Upper lobe of left lung (tissue), 6 donors: ENCODE data around the gene TMCC3. TPM values are rescaled to one million over a fixed set of nuclear protein-coding genes. Genes with fewer than 3 reads are reported as not detected.

Experiments used
- ATAC-seq, 2 donors: fragments of 200-7000 bp; cut with Tn5 transposase; one replicate each; pipeline ENCODE4 v1.9.1; 2022; ENCODE audit warnings: mild to moderate bottlenecking in 2 of 2, moderate library complexity in 2 of 2; ENCODE audit not compliant: low FRiP score in 2 of 2
- DNase-seq, 2 donors: peaks; one replicate each; pipeline ENCODE4 v3.0.0-alpha.2; 2019 to 2020
- H3K27ac ChIP-seq, 4 donors: fragments of 200-600 bp; sonication (generic); one replicate each; pipeline ENCODE4 v1.5.1; 2016 to 2019
- H3K27me3 ChIP-seq, 4 donors: fragments of 200-600 bp; sonication (generic); one replicate each; pipeline ENCODE4 v1.5.1; 2017 to 2019
- H3K36me3 ChIP-seq, 4 donors: fragments of 200-600 bp; sonication (generic); one replicate each; pipeline ENCODE4 v1.5.1; 2016 to 2019
- H3K4me1 ChIP-seq, 4 donors: fragments of 200-600 bp; sonication (generic); one replicate each; pipeline ENCODE4 v1.5.1; 2018 to 2019
- H3K4me3 ChIP-seq, 4 donors: fragments of 200-600 bp; sonication (generic); one replicate each; pipeline ENCODE4 v1.5.1; 2017 to 2019; ENCODE audit warnings: mild to moderate bottlenecking in 2 of 4, moderate library complexity in 1 of 4
- H3K9me3 ChIP-seq, 4 donors: fragments of 200-600 bp; sonication (generic); one replicate each; pipeline ENCODE4 v1.5.1; 2018 to 2019
- CTCF ChIP-seq, 6 experiments: fragments of 450-650 bp in 4 of 6; fragments of 200-600 bp in 2 of 6; sonication (generic) in 2 of 6; IDR thresholded peaks; one replicate each; pipeline ENCODE4 v1.5.1; 2016 to 2019; ENCODE audit warnings: antibody characterized with exemption in 6 of 6
- EP300 ChIP-seq, 4 donors: sonication (generic); formaldehyde crosslinking; IDR thresholded peaks; one replicate each; pipeline ENCODE4 v1.5.1; 2017; ENCODE audit warnings: antibody characterized with exemption in 4 of 4, control low read depth in 2 of 4
- POLR2A ChIP-seq, 4 donors: fragments of 450-650 bp; IDR thresholded peaks; one replicate each; pipeline ENCODE4 v1.5.1; 2016 to 2017; ENCODE audit warnings: antibody characterized with exemption in 4 of 4, mild to moderate bottlenecking in 2 of 4
- POLR2AphosphoS5 ChIP-seq, 2 donors: sonication (generic); formaldehyde crosslinking; IDR thresholded peaks; one replicate each; pipeline ENCODE4 v1.5.1; 2017; ENCODE audit warnings: antibody characterized with exemption in 2 of 2
- WGBS, 2 donors: methylation state at CpG; one replicate each; pipeline ENCODE4 v1.1.5; 2017 to 2018; 5-methylcytosine and 5-hydroxymethylcytosine counted together
- total RNA-seq, 6 donors: library from RNA; depleted of rRNA in 4 of 6; stranded (reverse); fragments of >200 nt in 4 of 6; gene quantifications; one replicate each; pipeline versions ENCODE4 v1.1.0 to v1.2.1, GENCODE V29; 2016 to 2021
- donor health status: DM: no; HTN: no; CAD: no; lungs with moderate emphysema.
- donor health status: DM: no; HTN: yes; CAD: no; lungs with severe emphysema.

TMCC3 gene
- total RNA-seq, 6 donors from 2014 or later: 5.4 to 17.4 (median 12.7) TPM

- TF ChIP-seq POLR2AphosphoS5 (IDR thresholded peaks at IDR 0.05) (peak; percentile 63 to 74), POLR2A (IDR thresholded peaks at IDR 0.05) (peak in 1 of 4 donors; percentile 54), CTCF (IDR thresholded peaks at IDR 0.05) (no peak), EP300 (IDR thresholded peaks at IDR 0.05) (peak in 1 of 4 donors; percentile 72)
Observed at GRCh38 chr12:94676031-94676641, 25.8 kb upstream of the TMCC3 start.

GRCh38 chr12:94674835-94675234, 24.5 kb upstream of the TMCC3 start:
- peak overlapping the region in 3 of 4 donors; percentile 37 to 87 (median 85) for H3K27ac ChIP-seq
- WGBS, 2 donors: 38 to 40% methylated on average over 6 of the region's 6 CpGs
- H3K9me3 ChIP-seq: no peaks in the 10 kb centered on the region
- ATAC-seq (peak; percentile 52 to 88), DNase-seq (peak in 1 of 2 donors; percentile 71)
- no peaks in the 10 kb centered on the region for H3K36me3 ChIP-seq
- H3K4me1 ChIP-seq: peaks cover 10 to 42% (median 31%) of the 10 kb centered on the region in 4 donors
- TF ChIP-seq CTCF (IDR thresholded peaks at IDR 0.05) (no peak), POLR2A (IDR thresholded peaks at IDR 0.05) (no peak), POLR2AphosphoS5 (IDR thresholded peaks at IDR 0.05) (no peak), EP300 (IDR thresholded peaks at IDR 0.05) (no peak)
- H3K4me3 ChIP-seq: no peak overlapping the region
- H3K27me3 ChIP-seq: no peaks in the 10 kb centered on the region

More at GRCh38 chr12:94676031-94676641, 25.8 kb upstream of the TMCC3 start:
- Histone ChIP-seq H3K27me3 (no peaks in the 10 kb centered on the region), H3K4me1 (peaks cover 10 to 42% (median 31%) of the 10 kb centered on the region in 4 donors), H3K36me3 (no peaks in the 10 kb centered on the region), H3K4me3 (no peak overlapping the region), H3K9me3 (no peaks in the 10 kb centered on the region), H3K27ac (peak overlapping the region; percentile 80 to 87 (median 82))
- 35 to 45% methylated on average over 9 of the region's 9 CpGs for WGBS, 2 donors
- DNase-seq (peak in 1 of 2 donors; percentile 71), ATAC-seq (peak; percentile 84 to 86)

GRCh38 chr12:94674051-94674451, 23.7 kb upstream of the TMCC3 start:
- H3K36me3 ChIP-seq: no peaks in the 10 kb centered on the region
- no peaks in the 10 kb centered on the region for H3K27me3 ChIP-seq
- TF ChIP-seq POLR2A (IDR thresholded peaks at IDR 0.05) (no peak), CTCF (IDR thresholded peaks at IDR 0.05) (no peak), POLR2AphosphoS5 (IDR thresholded peaks at IDR 0.05) (no peak), EP300 (IDR thresholded peaks at IDR 0.05) (no peak)
- 14 to 33% methylated on average over 2 of the region's 2 CpGs for WGBS, 2 donors
- ATAC-seq (no peak), DNase-seq (no peak)
- H3K4me1 ChIP-seq: peaks cover 10 to 42% (median 31%) of the 10 kb centered on the region in 4 donors
- peak overlapping the region in 1 of 4 donors; percentile 37 for H3K27ac ChIP-seq
- no peaks in the 10 kb centered on the region for H3K9me3 ChIP-seq
- H3K4me3 ChIP-seq: no peak overlapping the region

DNA sequence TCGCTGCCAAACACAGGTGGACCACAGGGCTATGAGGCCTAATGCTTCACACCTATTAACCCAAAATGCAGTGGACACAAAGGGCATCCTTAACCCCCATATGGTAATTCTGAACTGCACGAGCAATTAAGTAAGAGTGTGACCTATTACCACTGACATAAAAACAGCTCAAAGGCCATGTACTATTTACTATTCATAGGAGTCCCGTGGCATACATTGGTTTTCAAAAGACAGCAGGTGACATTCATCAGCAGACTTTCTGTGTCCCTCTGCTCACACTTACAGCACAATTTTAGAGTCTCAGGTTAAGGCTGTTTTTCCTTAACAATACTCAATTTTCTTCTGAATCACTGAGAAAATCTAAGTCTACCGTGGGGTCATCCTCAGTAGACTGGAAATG, 23.1 kb upstream of the TMCC3 start:
- no peaks in the 10 kb centered on the region for H3K27me3 ChIP-seq
- no peaks in the 10 kb centered on the region for H3K9me3 ChIP-seq
- WGBS, 2 donors: 68 to 79% methylated on average over 4 of the region's 4 CpGs
- H3K4me1 ChIP-seq: peaks cover 10 to 42% (median 31%) of the 10 kb centered on the region in 4 donors
- no peak for ATAC-seq
- H3K4me3 ChIP-seq: no peak overlapping the region
- H3K27ac ChIP-seq: no peak overlapping the region
- no peak for DNase-seq
- no peaks in the 10 kb centered on the region for H3K36me3 ChIP-seq
- TF ChIP-seq EP300 (IDR thresholded peaks at IDR 0.05): no peak
- TF ChIP-seq POLR2A (IDR thresholded peaks at IDR 0.05): no peak
- no peak for TF ChIP-seq CTCF (IDR thresholded peaks at IDR 0.05)
- TF ChIP-seq POLR2AphosphoS5 (IDR thresholded peaks at IDR 0.05): no peak

DNA sequence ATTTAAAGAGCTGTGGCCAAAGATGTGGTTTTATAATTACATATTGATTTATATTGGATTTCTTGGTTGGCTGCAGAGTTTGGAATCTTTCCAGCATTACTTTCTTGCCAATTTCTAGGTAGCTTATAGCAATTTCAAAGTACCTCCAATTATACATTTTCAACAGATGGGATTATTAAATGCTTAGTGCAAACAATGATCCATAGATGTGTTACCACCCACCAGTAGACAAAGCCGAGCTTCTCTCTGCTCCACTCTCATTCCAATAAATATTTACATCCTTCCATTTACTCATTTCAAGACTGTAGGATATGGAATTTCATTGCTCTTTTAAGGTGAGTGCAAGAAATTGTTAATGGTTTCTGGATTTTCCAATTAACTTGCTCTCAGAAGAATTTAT, 21.6 kb upstream of the TMCC3 start:
- Histone ChIP-seq H3K36me3 (no peaks in the 10 kb centered on the region), H3K9me3 (no peaks in the 10 kb centered on the region), H3K4me1 (peaks cover 10 to 26% (median 21%) of the 10 kb centered on the region in 4 donors), H3K27ac (no peak overlapping the region), H3K27me3 (no peaks in the 10 kb centered on the region), H3K4me3 (no peak overlapping the region)
- ATAC-seq (no peak), DNase-seq (no peak)
- 55 to 71% methylated on average over 1 of the region's 1 CpG for WGBS, 2 donors
- TF ChIP-seq EP300 (IDR thresholded peaks at IDR 0.05) (no peak), POLR2AphosphoS5 (IDR thresholded peaks at IDR 0.05) (no peak), POLR2A (IDR thresholded peaks at IDR 0.05) (no peak), CTCF (IDR thresholded peaks at IDR 0.05) (no peak)
